ENCODE measurements around the gene ZNF445. TPM values are rescaled to one million over a fixed set of nuclear protein-coding genes. Genes with fewer than 3 reads are reported as not detected.
"Not testable (repeated sequence)": the region's sequence is repeated elsewhere in the genome, so short reads cannot be mapped to it uniquely, and the experiment has no call there.

The ZNF445 gene
- total RNA-seq, 1 donor from 2014 or later = 25.7 TPM

DNA sequence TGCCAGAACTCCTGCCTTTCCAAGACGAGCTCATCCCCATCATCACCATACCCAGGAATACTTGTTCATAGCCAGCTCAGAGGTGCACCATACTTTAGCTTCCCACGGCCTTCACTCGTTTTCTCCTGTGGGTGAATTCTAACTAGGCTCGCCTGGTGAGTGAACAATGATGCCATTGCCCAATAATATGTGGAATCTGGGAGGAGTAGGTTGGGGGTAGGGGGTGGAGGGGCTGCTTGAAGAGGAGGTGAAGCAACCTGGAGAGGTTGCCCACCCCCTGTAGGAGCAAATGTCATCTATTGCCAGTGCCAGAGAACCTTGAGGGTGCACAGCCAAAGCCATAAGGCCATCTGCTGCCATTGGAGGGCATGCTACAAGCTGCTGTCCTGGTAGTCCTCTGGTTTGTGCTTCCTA lies 592 bp upstream of the ZNF445 start:
- intact Hi-C loops (cut with micrococcal nuclease) = loop anchor here (10.0 kb wide), 1 partner anchor 287 kb away; the partner anchor contains the start of genes KIAA1143 and KIF15

DNA sequence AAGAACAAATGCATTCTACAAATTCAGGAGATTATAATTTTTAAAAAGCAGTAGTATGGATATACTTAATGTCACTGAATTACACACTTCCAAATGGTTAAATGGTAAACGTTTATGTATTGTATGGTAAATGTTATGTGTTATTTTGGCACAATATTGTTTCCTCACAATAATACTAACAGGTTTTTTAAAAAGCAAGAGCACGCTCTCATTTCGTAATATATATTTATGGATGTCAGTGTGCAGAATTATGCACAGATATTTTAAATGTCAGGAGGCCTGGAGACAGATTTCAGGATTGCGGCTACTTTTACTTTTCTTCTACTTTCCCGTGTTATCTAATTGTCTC lies 533 bp downstream of the ZNF445 start:
- intact Hi-C loops (cut with micrococcal nuclease) = loop anchor here (1.0 to 10.0 kb wide), 4 partner anchors 33 to 288 kb away; partner anchors contain the start of genes KIAA1143, KIF15 and TCAIM

DNA sequence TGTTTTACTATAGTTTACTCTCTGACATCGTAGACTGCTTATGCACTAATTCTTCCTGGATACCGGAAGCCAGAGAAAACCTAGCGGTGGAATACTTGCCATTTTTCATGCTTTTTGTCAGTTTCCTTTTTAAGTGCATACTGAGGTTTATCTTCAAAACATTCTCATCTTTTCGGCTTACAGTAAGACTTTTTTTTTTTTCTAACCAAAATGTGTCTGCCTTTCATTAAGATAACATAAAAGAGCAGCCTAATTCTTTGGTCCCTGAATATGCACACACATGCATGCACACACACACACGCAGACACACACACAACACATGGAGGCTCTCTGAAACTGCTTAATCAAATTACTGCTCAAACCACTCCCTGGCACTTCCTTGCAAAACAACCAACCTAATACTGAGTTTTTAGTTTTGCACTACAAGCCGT lies 1.3 kb downstream of the ZNF445 start:
- intact Hi-C loops (cut with micrococcal nuclease) = loop anchor here (10.0 kb wide), 1 partner anchor 289 kb away; the partner anchor contains the start of genes KIAA1143 and KIF15

DNA sequence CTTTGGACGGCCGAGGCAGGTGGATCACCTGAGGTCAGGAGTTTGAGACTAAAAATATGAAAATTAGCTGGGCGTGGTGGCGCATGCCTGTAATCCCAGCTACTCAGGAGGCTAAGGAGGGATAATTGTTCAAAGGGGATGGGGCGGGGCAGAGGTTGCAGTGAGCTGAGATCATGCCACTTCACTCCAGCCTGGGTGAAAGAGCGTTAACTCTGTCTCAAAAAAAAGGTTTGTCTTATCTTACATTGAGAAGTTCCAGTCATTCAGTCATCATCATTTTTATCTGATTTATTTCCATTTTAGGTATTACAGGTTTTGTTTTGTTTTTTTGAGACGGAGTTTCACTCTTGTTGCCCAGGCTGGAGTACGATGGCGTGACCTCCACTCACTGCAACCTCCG lies 2.6 kb downstream of the ZNF445 start:
- intact Hi-C loops (cut with micrococcal nuclease) = loop anchor here (10.0 kb wide), 1 partner anchor 290 kb away; the partner anchor contains the start of genes KIAA1143 and KIF15

DNA sequence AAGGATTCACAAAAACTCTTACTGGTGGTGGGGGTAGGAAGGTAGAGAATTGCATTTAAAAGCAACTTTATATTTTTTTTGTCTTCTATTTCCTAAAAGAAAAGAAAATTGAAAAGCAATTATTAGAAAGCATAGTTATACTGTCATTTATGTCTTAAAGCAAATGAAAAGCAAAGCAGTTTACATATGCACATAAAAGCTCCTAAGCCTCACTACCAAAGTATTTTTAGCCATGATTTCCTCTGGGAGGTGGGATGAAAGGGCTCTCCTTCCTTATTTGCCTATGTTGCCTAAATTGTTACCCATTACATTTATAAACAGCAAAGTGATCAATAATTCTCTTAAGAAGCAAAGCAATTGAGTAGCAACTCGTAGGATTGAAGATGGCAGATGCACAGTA lies 7.0 kb downstream of the ZNF445 start:
- intact Hi-C loops (cut with micrococcal nuclease) = loop anchor here (10.0 kb wide), 1 partner anchor 294 kb away; the partner anchor contains the start of genes KIAA1143 and KIF15

DNA sequence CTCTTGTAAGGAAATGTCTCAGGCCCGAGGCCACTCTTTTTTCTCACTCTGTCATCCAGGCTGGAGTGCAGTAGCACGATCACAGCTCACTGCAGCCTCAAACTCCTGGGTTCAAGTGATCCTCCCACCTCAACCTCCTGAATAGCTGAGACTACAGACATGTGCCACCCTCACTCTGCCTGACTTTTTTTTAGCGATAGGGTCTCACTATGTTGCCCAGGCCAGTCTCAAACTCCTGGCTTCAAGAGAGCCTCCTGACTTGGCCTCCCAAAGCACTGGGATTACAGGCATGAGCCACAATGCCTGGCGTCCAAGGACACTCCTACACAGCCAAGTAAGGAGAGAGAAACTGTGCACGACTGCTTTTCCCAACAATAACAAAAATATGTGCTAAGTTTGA lies 7.6 kb downstream of the ZNF445 start:
- intact Hi-C loops (cut with micrococcal nuclease) = loop anchor here (10.0 kb wide), 1 partner anchor 295 kb away; the partner anchor contains the start of genes KIAA1143 and KIF15

DNA sequence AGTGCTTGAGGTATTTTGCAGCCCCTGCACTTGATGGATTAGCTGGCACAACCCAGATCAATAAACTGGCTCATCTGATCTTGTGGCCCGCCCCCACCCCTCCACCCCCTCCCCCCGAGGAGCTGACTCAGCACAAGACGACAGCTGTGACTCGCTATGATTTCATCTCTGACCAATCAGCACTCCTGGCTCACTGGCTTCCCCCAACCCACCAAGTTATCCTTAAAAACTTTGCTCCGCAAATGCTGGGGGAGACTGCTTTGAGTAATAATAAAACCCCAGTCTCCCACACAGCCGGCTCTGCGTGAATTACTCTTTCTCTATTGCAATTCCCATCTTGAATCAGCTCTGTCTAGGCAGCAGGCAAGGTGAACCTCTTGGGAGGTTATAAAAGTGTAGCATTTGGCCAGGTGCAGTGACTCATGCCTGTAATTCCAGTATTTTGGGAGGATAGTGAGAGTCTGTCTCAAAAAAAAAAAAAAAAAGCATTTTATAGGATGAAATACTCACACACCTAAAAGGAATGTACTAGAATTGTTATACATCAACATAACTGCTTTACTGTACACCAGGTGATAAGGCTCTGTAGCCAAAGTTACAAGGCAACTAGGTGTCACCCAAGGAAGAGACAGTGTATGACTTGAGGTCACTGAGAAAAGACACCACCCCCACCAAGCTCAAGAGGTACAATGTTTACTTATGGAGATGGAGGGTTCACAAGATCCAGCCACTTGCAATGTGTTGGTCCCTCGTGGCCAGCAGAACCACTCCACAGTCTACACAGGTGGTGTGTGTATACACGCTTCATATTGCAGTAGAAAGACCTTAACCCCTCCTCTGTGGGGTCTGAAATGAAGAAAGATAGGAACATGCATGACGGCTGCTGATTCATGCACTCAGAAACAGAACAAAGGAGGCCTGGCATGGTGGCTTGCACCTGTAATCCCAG lies 8.6 kb downstream of the ZNF445 start:
- intact Hi-C loops (cut with micrococcal nuclease) = no loop called here

DNA sequence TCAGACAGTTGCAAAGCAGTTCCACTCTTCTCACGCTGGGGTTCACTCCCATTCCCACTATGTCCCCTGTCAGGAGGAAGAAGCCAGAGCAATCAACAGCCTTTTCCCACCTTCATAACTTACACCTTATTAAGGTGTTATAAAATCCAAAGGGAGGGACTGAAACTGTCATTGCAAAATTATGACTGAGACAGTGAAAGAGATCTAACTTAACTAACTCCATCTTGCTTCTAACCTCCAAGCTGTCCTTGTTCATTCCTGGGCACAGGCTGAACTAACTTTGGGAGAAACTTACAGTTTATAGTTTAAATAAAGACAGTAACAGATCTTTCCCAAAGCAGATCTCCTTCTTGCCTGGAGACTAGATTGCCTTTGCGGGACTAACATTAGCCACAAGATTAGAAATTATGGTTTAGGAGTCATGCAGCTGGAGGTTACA lies 9.4 kb downstream of the ZNF445 start:
- intact Hi-C loops (cut with micrococcal nuclease) = not testable (repeated sequence)

DNA sequence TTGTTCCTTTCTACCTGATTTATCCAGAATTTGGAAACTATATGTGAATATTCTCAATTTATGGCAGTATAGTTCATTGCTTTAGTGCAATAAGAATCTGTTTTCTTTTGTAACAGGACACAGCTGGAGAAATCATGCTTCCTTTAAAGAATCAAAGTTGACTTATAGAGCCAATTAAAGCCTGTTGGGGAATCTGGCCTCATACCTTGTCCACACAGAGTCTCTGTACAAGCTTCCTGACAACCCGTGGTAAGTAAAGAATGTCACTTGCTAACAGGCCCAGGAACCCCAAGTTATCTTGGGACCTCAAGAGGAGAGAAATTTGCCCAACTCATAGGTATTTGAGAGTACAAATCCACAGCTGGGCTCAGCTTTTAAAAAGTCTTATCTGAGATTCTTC lies 10.2 kb downstream of the ZNF445 start:
- intact Hi-C loops (cut with micrococcal nuclease) = no loop called here

DNA sequence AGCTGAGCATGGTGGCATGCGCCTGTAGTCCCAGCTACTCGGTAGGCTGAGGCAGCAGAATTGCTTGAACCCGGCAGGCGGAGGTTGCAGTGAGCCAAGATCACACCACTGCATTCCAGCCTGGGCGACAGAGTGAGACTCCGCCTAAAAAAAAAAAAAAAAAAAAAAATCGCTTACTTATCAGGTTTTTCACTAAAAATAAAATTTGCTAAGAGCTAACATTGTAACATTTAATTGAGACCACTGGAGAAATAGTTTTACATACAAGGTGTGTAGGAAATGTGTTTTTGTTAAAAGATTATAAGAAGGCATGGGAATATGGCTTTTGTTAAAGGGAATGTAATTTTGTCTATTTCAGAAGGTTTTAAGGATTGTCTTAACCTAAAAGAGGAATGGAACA lies 12.6 kb downstream of the ZNF445 start:
- intact Hi-C loops (cut with micrococcal nuclease) = not testable (repeated sequence)

DNA sequence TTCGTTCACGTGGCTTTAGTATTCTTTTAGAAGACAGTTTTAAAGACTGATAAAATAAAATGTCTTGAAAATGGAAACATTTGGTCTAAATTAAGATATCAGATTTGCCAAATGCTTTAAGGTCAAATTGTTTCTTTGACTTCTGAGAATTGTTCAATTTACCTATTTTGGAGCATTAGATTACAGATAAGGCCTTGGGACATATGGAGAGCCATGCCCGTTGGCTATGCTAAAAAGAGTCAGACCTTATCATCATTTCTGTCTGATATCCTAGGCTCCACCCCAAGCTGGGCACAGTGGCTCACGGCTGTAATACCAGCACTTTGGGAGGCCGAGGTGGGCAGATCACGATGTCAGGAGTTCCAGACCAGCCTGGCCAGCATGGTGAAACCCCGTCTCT lies 13.0 kb downstream of the ZNF445 start:
- intact Hi-C loops (cut with micrococcal nuclease) = no loop called here

DNA sequence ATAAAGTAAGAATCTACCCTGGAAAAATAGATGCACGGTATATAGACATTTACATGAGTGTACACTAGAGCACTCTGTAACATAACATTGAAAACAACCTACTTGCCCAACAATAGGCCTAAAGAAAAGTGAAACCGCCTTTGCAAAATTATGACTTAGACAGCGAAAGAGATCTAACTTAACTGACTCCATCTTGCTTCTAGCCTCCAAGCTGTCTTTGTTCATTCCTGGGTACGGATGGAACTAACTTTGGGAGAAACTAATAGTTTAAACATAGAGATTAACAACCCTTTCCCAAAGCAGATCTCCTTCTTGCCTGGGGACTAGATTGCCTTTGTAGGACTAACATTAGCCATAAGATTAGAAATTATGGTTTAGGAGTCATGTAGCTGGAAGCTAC lies 17.4 kb downstream of the ZNF445 start:
- intact Hi-C loops (cut with micrococcal nuclease) = not testable (repeated sequence)

DNA sequence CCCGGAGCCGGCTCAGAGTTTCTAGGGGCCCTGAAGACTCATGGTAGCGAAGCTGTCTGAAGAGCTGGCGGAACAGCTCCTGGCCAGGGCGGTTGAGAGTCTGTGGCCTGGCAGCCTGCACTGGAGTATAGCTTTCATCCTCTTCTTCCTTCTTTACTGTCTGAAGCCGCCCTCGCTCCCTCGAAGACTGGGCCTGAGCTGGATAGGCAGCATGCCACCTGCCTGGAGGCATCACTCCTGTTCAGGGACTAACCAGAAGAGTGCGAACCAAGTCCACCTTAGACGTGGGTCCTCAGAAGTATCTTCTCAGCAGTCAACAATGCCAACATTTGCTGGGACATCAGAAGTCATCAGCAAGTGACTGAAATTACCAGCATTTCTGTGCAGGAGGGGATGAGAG lies 22.2 kb downstream of the ZNF445 start:
- intact Hi-C loops (cut with micrococcal nuclease) = no loop called here

DNA sequence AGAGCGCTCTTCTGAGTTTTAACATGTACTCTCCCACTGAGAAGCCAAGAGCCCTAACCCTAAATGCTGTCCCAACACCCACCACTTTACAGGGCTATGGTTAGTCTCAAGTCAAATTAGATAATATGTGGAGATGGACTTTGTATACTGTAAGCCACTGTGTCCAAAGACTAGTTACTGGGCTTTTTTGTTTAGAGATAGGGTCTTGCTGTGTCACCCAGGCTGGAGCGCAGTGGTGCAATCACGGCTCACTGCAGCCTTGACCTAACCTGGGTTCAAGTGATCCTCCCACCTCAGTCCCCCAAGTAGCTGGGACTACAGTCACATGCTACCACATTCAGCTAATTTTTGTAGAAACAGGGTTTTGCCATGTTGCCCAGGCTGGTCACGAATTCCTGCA lies 23.2 kb downstream of the ZNF445 start:
- intact Hi-C loops (cut with micrococcal nuclease) = no loop called here

DNA sequence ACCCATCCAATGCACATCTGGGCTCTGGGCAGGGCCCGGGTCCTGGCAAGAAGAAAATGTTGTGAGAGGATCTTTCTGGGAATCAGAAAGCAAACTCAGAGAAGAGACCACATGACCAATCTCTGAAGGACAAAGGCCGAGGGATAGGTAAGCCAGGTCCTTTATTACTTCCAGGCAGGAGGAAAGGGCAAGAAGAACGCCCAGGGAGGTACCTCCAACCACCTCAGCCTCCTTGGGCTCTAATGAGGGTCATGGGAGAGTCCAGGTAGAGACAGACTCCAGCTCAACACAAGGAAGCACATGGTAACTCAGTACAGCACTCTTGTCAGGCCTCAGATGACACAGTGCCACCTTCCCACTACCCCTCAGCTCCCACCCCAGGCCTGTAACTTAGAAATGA lies 26.0 kb downstream of the ZNF445 start:
- intact Hi-C loops (cut with micrococcal nuclease) = no loop called here

DNA sequence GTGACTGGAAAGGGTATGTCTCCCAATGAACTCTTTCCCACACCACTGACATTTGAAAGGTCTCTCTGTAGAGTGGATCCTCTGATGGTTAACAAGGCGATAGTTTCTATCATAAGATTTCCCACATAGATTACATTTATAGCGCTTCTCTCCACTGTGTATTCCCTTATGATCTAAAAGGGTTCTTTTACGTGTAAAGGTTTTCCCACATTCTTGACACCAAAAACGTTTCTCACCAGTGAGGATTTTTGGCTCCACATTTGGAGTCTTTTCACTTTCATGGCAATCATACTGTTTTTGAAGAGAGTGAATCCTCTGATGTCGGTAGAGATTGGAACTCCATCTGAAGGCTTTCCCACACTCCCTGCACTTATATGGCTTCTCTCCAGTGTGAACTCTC lies 30.5 kb downstream of the ZNF445 start:
- intact Hi-C loops (cut with micrococcal nuclease) = no loop called here

DNA sequence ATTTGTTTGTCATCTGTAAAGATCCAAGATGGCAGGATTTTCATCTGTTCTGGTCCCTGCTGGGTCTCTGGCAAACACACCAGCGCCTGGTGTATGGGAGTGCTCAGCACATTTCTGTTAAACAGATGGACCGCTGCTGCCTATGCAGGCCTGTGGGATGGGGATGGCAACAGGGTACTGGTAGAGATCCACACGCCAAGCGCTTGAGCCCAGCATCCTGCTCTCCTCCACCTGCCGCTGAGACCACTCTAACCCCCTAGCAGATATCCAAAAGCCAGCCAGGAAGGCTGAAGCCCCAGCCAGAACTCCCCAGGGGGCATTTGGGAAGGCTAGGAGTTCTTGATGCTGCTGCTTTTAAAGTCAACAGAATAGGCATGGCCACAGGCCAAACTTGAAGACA lies 31.7 kb downstream of the ZNF445 start:
- intact Hi-C loops (cut with micrococcal nuclease) = no loop called here

DNA sequence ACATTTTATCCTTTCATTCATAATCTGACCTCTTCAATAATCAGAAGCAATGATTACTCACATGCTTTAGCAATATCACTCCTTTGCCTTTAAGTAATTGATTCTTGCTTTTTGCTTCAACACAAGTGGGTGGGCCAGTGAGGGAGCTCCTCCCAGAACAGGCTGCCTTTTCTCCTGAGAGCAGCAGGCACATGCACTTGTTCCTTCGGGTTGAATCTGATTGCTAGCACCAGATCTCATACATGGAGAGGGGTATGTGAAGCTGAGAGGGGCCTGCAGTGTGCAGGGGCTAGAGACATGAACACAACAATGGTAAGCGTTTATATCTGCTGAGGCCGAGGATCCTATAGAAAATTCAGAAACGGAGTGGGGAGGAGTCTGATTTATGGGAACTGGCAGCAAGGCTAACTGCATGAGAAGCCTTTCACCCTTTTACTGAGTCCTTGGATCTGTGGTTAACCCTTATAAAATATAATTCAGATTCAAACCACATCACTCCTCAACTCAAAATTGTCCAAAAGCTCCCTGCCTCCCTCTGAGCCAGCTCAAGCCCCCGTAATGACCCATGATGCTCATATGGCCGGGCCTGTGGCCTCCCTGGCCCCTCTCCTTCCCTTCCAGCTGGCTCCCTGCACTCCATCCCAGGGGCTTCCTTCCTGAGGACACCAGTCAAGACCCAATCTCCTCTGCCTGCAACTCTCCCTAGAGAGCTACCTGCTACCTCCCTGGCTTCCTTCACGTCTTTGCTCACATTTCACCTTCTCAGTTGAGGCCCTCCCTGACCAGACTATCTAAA lies 32.4 kb downstream of the ZNF445 start:
- intact Hi-C loops (cut with micrococcal nuclease) = no loop called here

DNA sequence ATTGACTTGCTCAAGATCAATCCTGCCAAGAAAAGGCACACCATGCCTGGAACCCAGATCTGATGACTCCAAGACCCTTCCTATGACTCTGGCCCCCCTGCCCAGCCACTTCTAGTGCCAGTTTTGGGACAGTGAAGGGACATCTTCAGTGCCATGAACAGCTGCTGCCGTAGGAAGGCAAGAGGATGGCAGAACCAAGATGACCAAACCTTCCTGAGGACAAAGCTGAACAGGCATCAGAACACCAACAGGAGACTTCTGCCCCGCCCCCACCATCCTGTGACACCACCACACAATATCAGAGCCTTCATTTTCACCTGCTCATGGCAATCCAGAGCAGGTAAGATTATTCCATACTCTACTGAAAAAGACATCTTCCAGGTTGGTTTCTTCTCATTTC lies 33.0 kb downstream of the ZNF445 start:
- intact Hi-C loops (cut with micrococcal nuclease) = no loop called here

DNA sequence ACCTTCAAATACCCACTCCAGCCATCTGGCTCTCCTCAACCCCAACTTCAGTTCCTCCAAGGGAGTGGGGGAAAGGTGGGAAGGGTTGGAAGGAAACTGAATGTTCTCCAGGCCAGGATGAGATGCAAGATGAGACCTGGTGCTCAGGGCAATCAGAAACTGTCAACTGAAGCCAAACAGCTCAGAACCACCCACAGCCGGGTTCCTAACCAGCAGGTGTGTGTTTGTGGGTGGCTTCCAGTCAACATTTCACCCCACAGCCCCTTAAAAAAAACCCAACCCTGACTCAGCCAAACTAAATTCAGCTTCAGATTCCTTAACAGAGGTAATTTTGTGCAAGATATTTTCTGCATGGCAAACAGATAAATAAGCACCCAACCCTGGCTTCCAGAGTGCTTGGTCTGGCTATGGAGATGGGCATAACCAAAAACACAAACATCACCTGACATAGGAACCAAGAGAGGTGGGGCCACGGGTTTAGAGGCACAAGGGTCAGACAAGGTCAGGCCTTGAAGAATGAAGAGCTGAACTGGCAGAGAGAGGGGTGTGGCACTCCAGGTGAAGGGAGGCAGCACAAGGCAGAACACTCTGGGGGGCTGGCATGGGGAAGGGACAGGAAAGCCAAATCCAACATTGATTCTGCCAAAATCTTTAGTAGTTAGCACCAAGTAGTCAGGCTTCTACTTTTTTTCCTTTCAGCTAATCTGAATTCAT lies 34.7 kb downstream of the ZNF445 start:
- intact Hi-C loops (cut with micrococcal nuclease) = no loop called here
